Cardiac muscle cell (in vitro differentiated cells and primary cell): ENCODE results near the gene MAML3. TPM values are rescaled to one million over a fixed set of nuclear protein-coding genes. Genes with fewer than 3 reads are reported as not detected.

Experiments
- DNase-seq, 2 donors: peaks; one replicate each; pipeline versions ENCODE4 v3.0.0 to v3.0.0-alpha.2; 2010 to 2017; ENCODE audit warnings: low read depth in 1 of 2, low spot score in 1 of 2
- H3K27ac ChIP-seq: fragments of 200-600 bp; sonication (generic); 2 replicates; pipeline ENCODE4 v1.5.1; 2016
- H3K27me3 ChIP-seq: fragments of 200-600 bp; sonication (generic); 2 replicates; pipeline ENCODE4 v1.6.0; 2016; ENCODE audit warnings: control low read depth
- H3K36me3 ChIP-seq: fragments of 200-600 bp; sonication (generic); 2 replicates; pipeline ENCODE4 v1.5.1; 2016; ENCODE audit warnings: control low read depth
- H3K4me1 ChIP-seq: fragments of 200-600 bp; sonication (generic); 2 replicates; pipeline ENCODE4 v1.8.1; 2017; ENCODE audit warnings: low read depth, mild to moderate bottlenecking, mixed run types
- H3K4me3 ChIP-seq: fragments of 200-600 bp; sonication (generic); 2 replicates; pipeline ENCODE4 v1.5.1; 2016; ENCODE audit warnings: mild to moderate bottlenecking
- H3K9me3 ChIP-seq: fragments of 200-600 bp; sonication (generic); 2 replicates; pipeline ENCODE4 v1.5.1; 2017; ENCODE audit warnings: low read depth, mild to moderate bottlenecking, control low read depth
- CTCF ChIP-seq: IDR thresholded peaks from 2 replicates; pipeline ENCODE4 v1.5.1; 2012; ENCODE audit warnings: low read depth, mild to moderate bottlenecking, low read length
- polyA plus RNA-seq: library from polyadenylated mRNA; unstranded; fragments of >200 nt; fragmentation: Nextera tagmentation; extraction: Ambion mirVana; gene quantifications from 2 replicates; pipeline ENCODE4 v1.2.1, GENCODE V29; 2016
- total RNA-seq: library from RNA; depleted of rRNA; stranded (reverse); fragments of >200 nt; gene quantifications from 2 replicates; pipeline ENCODE4 v1.2.3, GENCODE V29; 2016

The MAML3 gene
- total and polyA plus RNA-seq, 2 experiments from 2014 or later, result 7.8 to 22.8 TPM

- Histone ChIP-seq H3K4me1 (peaks cover 7% of the 10 kb centered on the region), H3K27me3 (no peaks in the 10 kb centered on the region), H3K9me3 (no peaks in the 10 kb centered on the region), H3K4me3 (no peak overlapping the region), H3K36me3 (no peaks in the 10 kb centered on the region), H3K27ac (no peak overlapping the region)
- TF ChIP-seq CTCF, result no peak
- peak in 1 of 2 donors; percentile 33 for DNase-seq
Measured at GRCh38 chr4:139934057-139934707, 219.8 kb downstream of the MAML3 start.

GRCh38 chr4:139933541-139933940 is 220.4 kb downstream of the MAML3 start:
- peaks cover 13% of the 10 kb centered on the region for H3K4me1 ChIP-seq
- no peaks in the 10 kb centered on the region for H3K9me3 ChIP-seq
- H3K36me3 ChIP-seq, result no peaks in the 10 kb centered on the region
- TF ChIP-seq CTCF, result no peak
- H3K27me3 ChIP-seq, result no peaks in the 10 kb centered on the region
- no peak overlapping the region for H3K27ac ChIP-seq
- DNase-seq, result no peak
- no peak overlapping the region for H3K4me3 ChIP-seq

- TF ChIP-seq CTCF, result no peak
- Histone ChIP-seq H3K4me1 (peaks cover 18% of the 10 kb centered on the region), H3K4me3 (no peak overlapping the region), H3K36me3 (no peaks in the 10 kb centered on the region), H3K9me3 (no peaks in the 10 kb centered on the region), H3K27ac (no peak overlapping the region), H3K27me3 (no peaks in the 10 kb centered on the region)
- no peak for DNase-seq
Measured at GRCh38 chr4:139933104-139933503, 220.9 kb downstream of the MAML3 start.

GRCh38 chr4:139924782-139925181 is 229.2 kb downstream of the MAML3 start:
- no peak for TF ChIP-seq CTCF
- H3K27ac ChIP-seq, result no peak overlapping the region
- peaks cover 44% of the 10 kb centered on the region for H3K4me1 ChIP-seq
- H3K4me3 ChIP-seq, result no peak overlapping the region
- no peaks in the 10 kb centered on the region for H3K9me3 ChIP-seq
- no peaks in the 10 kb centered on the region for H3K36me3 ChIP-seq
- no peak for DNase-seq
- no peaks in the 10 kb centered on the region for H3K27me3 ChIP-seq

- H3K4me1 ChIP-seq, result peaks cover 42% of the 10 kb centered on the region
- no peak overlapping the region for H3K27ac ChIP-seq
- no peaks in the 10 kb centered on the region for H3K27me3 ChIP-seq
- no peak for TF ChIP-seq CTCF
- DNase-seq, result peak in 1 of 2 donors; percentile 75
- H3K4me3 ChIP-seq, result no peak overlapping the region
- H3K36me3 ChIP-seq, result no peaks in the 10 kb centered on the region
- no peaks in the 10 kb centered on the region for H3K9me3 ChIP-seq
Measured at GRCh38 chr4:139922406-139923024, 231.5 kb downstream of the MAML3 start.
